Right lobe of liver (tissue), 4 donors: Measurements from ENCODE around the gene PRKAG2.

Source experiments
- POLR2A ChIP-seq: fragments of 450-650 bp; IDR thresholded peaks from one replicate; pipeline ENCODE4 v1.6.1; 2017; ENCODE audit warnings: antibody characterized with exemption, mild to moderate bottlenecking
- TF ChIP-seq, protein P1 (sequence below), 4 donors: fragments of 200-600 bp in 3 of 4; fragments of 450-650 bp in 1 of 4; IDR thresholded peaks; one replicate each; pipeline versions ENCODE4 v1.5.1 to v1.8.0; 2016 to 2022; ENCODE audit warnings: antibody characterized with exemption in 4 of 4, mild to moderate bottlenecking in 2 of 4
- donor health status: DM: no; HTN: no; CAD: no.
- donor health status: DM: no; HTN: no; CAD: no.
- donor health status: DM: no; HTN: yes; CAD: no.

DNA sequence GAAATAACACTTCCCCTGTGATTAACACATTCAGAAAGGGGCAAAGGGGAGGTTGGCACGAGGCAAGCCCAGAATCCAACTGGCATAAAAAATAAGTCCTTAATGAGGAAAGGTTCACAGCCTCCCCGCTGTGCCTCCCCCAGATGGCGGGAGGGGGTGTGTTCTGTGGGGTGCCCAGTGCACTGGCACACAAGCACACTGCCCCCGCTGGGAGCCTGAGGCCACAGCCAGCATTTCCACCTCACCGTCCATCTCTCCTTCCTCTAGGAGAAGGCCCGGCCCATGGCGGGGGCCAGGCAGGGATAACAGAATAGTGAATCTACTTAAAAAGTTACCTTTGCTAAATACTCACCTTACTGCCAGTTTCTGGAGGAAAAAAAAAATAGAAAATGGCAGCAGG is 43.2 kb downstream of the PRKAG2 start:
- no peak for TF ChIP-seq POLR2A
- TF ChIP-seq, protein P1, sequence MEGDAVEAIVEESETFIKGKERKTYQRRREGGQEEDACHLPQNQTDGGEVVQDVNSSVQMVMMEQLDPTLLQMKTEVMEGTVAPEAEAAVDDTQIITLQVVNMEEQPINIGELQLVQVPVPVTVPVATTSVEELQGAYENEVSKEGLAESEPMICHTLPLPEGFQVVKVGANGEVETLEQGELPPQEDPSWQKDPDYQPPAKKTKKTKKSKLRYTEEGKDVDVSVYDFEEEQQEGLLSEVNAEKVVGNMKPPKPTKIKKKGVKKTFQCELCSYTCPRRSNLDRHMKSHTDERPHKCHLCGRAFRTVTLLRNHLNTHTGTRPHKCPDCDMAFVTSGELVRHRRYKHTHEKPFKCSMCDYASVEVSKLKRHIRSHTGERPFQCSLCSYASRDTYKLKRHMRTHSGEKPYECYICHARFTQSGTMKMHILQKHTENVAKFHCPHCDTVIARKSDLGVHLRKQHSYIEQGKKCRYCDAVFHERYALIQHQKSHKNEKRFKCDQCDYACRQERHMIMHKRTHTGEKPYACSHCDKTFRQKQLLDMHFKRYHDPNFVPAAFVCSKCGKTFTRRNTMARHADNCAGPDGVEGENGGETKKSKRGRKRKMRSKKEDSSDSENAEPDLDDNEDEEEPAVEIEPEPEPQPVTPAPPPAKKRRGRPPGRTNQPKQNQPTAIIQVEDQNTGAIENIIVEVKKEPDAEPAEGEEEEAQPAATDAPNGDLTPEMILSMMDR (IDR thresholded peaks at IDR 0.05), result no peak
